ENCODE results near the gene ATP6V1B1.

ATP6V1B1 gene

DNA sequence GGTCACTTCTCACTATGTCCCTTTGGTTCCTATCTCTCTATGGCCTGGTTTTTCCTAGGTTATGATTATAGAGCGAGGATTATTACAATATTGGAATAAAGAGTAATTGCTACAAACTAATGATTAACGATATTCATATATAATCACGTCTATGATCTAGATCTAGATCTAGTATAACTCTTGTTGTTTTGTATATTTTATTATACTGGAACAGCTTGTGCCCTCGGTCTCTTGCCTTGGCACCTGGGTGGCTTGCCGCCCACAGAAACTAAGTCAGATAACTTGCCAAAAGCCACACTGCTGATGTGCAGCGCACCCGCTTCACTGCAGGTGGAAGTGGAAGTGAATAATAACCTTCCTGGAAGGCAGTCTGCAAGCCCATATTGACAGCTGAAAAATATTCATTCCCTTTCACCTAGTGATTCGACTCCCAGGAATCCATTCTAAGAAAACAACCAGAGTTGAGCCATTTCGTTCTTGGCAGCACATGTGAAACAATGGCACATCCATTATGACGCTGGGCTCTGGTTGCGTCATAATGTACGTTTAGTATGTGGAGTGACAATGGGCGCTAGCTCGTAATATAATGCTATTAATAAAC, 42.0 kb downstream of the ATP6V1B1 start:
- no peak for DNase-seq

GRCh38 chr2:70978341-70979179, 42.9 kb downstream of the ATP6V1B1 start, which contains the start of gene ANKRD53:
Gene ANKRD53 (plus strand): TSS chr2:70978630. CDS start chr2:70978646, 16 bp downstream.
- no peak for DNase-seq

- DNase-seq = no peak
These were observed 43.4 kb downstream of the ATP6V1B1 start for GRCh38 chr2:70979180-70979488.

DNA sequence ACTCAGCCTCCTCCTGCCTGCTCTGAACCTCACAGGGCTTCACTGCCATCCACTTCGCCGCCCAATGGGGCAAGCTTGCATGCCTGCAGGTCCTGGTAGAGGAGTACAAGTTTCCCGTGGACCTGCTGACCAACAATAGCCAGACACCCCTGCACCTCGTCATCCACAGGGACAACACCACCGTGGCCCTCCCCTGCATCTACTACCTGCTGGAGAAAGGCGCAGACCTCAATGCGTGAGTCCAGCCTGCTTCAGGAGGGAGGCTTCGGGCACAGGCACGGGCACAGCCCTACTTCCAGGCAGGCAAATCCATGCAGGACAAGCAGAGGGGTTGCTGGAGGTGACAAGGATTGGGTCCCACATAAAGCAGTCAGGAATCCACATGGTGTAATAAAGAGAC, 43.9 kb downstream of the ATP6V1B1 start:
- no peak for DNase-seq

DNA sequence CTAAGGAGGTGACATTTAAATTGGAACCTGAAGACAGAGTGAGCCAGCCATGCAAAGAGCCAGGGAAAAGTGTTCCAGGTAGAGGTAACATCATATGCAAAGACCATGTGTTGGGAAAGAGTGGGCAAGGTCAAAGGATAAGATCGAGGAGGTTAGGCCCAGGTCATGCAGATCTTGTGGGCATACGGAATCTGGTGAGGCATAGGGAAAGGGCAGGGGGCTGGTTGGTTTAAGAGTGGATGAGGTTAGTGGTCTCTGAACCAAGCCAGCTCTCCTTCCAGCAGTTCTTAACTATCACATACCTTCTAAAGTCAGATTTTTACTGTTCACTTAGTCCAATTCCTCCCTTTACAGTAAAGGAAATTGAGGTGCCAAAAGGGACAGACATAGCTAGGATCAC, 45.7 kb downstream of the ATP6V1B1 start:
- DNase-seq = no peak

GRCh38 chr2:70981866-70982810, 46.4 kb downstream of the ATP6V1B1 start:
- DNase-seq = no peak

DNA sequence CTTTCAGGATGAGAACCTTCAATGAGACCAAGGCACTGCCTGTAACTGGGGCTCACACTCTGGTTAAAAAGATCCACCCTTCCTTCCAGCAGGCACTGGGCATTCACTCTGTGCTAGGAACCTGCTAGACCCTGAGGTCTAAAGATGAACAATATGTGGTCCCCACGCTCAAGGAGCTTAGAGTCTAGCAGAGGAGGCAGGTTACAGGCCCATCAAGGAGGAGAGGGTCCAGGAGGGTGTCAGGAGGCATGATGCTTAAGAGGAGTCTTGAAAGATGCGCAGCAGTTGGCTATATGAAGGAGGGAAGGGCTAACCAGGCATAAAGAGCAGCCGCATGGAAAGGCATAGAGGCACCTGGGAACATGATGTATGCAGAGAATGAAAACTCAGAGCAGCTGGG, 47.3 kb downstream of the ATP6V1B1 start:
- DNase-seq = no peak

GRCh38 chr2:70983506-70984227, 48.0 kb downstream of the ATP6V1B1 start:
- no peak for DNase-seq

GRCh38 chr2:70984228-70984575, 48.5 kb downstream of the ATP6V1B1 start:
- DNase-seq = no peak

GRCh38 chr2:70984576-70985282, 49.0 kb downstream of the ATP6V1B1 start:
- DNase-seq = peak; percentile 77

GRCh38 chr2:70985283-70985688, 49.6 kb downstream of the ATP6V1B1 start:
- no peak for DNase-seq

- DNase-seq = no peak
These were observed 50.3 kb downstream of the ATP6V1B1 start for GRCh38 chr2:70985956-70986355.

DNA sequence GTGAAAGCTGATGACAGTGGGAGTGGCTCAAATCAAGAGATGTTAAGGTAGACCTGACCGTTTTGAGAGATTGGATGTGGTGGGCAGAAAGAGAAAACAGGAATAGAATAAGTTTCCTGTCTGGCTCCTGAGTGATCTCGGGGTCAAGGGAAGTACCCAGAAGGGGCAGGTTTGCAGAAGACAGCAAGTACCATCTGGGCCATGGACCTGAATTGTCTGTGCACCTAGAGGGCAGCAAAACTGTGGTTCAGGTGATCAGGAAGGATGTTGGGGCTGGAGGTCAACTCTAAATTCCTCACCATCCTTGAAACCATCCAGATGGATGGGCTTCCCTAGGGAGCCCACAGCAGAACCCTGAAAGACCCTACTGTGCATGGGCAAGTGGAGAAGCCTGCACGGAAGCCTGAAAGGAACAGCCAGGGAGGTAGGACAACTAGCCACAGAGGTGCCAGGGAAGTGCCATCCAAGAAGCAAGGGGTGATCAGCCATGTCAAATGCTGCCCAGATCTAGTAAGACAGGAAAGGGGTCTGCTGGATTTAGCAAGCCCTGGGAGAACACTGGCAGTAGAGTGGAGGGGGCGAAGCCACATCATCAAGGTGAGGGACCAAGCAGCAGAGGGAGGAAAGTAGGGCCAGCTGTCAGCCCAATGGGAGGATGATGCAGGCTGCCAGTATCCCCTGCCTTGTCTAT, 50.9 kb downstream of the ATP6V1B1 start:
- no peak for DNase-seq

DNA sequence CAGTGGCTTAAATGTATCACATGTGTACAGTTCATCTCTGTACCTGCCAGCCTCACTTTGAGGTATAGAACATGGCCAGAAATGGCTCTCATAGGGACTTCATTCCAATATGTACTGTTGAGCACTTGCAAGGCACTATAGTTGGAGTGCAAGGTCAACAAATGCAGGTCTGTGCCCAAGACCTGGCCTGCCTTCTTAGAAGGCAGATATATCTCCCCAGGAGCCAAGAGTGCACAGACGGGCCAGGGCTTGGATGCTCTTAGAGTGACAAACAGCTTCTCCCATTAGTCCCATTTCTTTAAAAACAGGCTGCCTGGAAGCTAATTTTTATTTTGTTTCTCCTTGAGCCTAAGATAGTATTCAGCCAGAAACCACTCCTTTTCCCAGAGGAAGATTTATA, 51.7 kb downstream of the ATP6V1B1 start:
- no peak for DNase-seq

GRCh38 chr2:70988151-70988550, 52.5 kb downstream of the ATP6V1B1 start:
- DNase-seq = no peak

GRCh38 chr2:70988726-70989648, 53.3 kb downstream of the ATP6V1B1 start:
- DNase-seq = no peak

GRCh38 chr2:70990216-70990615, 54.5 kb downstream of the ATP6V1B1 start:
- DNase-seq = no peak

DNA sequence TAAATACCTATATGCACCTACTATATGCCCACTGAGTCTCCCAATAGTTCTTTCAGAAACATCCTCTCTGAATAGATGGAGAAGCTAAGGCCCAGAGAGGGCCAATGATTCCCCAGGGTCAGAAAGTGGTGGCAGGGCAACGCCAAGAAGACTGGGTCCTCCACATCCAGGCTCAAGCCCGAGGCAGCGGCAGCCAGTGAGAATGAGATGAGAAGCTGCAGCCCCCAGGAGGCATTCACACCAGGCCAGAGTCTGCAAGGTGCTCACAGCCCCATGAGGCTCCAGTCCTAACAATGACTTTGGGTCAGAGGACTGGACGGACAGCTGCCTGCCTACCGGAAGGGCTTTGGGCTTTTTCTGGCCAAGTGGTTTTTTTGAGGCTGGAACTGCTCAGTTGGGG, 55.4 kb downstream of the ATP6V1B1 start:
- no peak for DNase-seq

- DNase-seq = no peak
These were observed 56.0 kb downstream of the ATP6V1B1 start for GRCh38 chr2:70991742-70992141.

All from T-helper 9 cell (primary cell).